GM13977 (cell line): ENCODE results near the gene ZEB1.

Source experiments
- DNase-seq: peaks from one replicate; pipeline ENCODE4 v3.0.0; 2012; ENCODE audit warnings: low spot score
- in situ Hi-C: fragments of 300-500 bp; cut with MboI; formaldehyde crosslinking; loops from one replicate; pipeline ENCODE4 v1.12.0; 2022; ENCODE audit warnings: low sequenced_read_pairs, low pct_unique_long_range_greater_than_20kb, mixed read lengths, inconsistent platforms; ENCODE audit not compliant: unreplicated experiment
- TF ChIP-seq, protein P1 (sequence below): IDR thresholded peaks from 2 replicates; pipeline ENCODE4 v1.5.1; 2012; ENCODE audit warnings: mild to moderate bottlenecking, control low read depth; ENCODE audit not compliant: insufficient read depth; ENCODE audit errors: extremely low read depth, missing control alignments

Gene ZEB1

DNA sequence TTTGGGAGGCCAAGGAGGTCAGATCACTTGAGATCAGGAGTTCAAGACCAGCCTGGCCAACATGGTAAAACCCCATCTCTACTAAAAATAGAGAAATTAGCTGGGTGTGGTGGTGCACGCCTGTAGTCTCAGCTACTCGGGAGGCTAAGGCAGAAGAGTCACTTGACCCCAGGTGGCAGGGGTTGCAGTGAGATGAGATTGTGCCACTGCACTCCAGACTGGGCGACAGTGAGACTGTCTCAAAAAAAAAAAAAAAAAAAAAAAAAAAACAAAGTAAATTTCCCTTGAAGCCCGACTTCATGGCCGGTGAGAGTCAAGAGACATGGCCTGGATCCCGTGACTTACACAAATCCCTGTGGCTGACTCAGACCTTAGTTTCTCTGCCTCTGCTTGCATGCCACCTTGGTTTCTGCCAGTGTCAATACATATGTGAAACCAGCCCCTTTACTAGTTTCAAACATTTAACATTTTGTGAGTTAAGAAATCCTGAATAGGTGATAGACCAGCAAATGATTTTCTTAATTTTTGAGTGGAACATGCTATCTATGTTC is 62.8 kb downstream of the ZEB1 start:
- no peak for DNase-seq
- TF ChIP-seq, protein P1, sequence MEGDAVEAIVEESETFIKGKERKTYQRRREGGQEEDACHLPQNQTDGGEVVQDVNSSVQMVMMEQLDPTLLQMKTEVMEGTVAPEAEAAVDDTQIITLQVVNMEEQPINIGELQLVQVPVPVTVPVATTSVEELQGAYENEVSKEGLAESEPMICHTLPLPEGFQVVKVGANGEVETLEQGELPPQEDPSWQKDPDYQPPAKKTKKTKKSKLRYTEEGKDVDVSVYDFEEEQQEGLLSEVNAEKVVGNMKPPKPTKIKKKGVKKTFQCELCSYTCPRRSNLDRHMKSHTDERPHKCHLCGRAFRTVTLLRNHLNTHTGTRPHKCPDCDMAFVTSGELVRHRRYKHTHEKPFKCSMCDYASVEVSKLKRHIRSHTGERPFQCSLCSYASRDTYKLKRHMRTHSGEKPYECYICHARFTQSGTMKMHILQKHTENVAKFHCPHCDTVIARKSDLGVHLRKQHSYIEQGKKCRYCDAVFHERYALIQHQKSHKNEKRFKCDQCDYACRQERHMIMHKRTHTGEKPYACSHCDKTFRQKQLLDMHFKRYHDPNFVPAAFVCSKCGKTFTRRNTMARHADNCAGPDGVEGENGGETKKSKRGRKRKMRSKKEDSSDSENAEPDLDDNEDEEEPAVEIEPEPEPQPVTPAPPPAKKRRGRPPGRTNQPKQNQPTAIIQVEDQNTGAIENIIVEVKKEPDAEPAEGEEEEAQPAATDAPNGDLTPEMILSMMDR = no peak
- in situ Hi-C loops = no loop called here

DNA sequence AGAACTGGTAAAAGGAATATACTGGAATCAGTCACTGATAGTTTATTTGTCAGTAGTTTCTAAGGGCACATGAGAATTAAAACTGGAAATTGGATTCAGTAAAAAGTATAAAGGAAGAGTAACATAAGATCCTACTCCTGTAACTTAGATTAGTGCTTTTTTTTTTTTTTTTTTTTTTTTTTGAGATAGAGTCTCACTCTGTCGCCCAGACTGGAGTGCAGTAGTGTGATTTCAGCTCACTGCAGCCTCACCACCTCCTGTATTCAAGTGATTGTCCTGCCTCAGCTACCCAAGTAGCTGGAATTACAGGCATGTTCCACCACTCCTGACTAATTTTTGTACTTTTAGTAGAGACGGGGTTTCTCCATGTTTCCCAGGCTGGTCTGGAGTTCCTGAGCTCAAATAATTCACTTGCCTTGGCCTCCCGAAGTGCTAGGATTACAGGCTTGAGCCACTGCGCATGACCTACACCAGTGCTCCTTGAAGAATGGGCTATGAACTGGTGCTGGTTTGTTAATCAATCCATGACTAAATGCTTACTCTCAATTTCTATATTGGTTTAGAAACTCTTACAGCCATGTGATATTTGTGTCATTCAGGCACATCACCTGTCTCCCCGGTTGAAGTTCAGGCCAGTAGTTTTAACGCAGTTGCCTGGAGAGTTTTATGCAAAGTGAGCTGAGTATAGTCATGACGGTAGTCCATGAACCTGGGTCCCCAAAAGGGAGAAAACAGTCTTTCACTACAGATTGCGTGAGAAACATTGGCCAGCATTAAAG is 65.0 kb downstream of the ZEB1 start:
- TF ChIP-seq, protein P1 = no peak
- peak; percentile 53 for DNase-seq
- in situ Hi-C loops = no loop called here

DNA sequence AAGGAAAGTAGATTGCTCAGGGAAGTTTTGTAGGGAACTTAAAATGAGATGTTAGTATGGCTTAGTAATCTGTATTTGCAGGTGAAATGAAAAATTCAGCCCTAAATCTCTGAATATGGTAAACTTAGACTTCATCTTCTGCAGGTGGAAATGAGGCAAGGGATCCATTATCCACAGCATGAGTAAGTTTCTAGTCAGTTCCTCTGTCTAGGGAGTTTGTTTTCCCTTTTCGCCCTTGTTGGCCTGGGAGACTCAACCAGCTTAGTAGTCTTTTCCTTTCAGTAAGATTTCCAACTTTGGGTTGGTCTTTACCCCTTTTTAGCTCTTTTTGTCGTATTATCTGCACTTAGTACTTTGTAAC is 65.6 kb downstream of the ZEB1 start:
- TF ChIP-seq, protein P1 = no peak

DNA sequence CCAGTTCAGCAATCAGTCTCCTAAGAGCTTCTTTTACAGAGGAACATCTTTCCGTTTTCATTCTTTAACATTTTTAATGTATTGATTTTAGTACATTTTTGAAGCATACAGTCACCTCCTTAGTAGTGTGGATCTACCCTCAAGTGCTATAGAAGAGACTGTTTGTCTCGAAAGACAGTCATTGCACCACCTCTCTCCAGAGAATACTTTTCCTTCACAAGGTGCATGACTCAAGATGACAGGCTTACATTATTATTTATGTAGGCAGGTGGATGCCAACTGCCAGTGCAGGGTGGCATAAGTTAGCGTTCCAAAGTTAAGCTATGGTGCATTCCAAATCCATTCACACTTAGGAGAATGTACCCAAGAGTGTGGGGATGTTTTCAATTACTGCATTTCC is 71.8 kb downstream of the ZEB1 start:
- in situ Hi-C loops = no loop called here
- TF ChIP-seq, protein P1 = no peak
- no peak for DNase-seq

More for the DNA sequence above, 65.6 kb downstream of the ZEB1 start:
- DNase-seq = no peak
- in situ Hi-C loops = no loop called here

DNA sequence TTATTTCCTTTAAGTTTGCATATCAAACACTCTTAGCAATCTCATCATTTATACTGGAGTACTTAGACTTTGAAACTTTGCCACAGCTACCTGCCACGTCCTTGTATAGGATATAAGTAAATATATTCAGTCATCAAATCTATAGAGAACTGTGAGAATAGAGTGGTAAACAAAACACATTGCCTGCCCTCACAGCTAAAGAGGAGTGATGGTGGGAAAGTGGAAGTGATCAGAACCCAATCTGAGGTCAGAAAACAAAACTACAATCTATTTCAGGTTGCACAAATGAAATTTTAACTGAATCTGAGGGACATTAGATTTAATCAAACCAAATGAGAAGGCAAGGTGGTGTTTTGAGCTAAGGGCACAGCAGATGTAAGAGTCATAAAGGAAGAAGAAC is 74.8 kb downstream of the ZEB1 start:
- TF ChIP-seq, protein P1 = no peak
- in situ Hi-C loops = no loop called here

DNA sequence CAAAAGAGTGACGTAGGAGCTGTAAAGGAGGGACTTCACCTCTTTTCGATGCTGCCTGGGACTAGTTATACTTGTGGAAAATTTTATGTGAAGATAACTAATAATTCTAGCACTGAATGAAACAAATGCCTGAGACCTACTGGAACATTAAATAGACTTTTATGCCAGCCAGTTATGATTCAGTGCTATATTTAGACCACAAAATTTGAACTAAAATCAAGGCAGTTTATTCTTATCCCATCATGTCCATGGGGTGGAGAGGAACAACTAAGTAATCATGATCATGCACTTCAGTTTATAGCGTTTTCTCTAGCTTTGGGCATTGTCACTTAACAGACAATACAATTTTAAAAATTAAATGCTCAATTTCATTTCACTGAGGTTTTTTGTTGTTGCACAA is 76.7 kb downstream of the ZEB1 start:
- TF ChIP-seq, protein P1 = no peak
- no peak for DNase-seq
- in situ Hi-C loops = no loop called here

More for the DNA sequence above, 74.8 kb downstream of the ZEB1 start:
- no peak for DNase-seq

DNA sequence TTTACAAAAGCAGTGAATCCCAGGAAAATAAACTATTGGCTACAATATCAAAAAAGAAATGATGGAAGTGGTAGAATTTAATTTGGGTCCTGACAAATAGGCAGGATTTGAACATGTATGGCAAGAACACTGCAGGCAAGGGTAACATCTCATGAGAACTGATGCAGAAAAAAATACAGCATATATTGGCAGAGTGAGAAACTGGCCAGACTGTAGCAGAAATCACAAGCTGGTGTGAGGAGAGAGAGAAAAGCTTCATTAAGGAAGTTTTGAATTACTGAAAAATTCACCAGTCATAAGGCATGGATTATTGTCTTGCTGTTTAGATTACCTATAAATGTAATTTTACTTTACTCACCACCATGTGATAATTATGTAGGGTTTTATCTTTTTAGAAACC is 77.4 kb downstream of the ZEB1 start:
- TF ChIP-seq, protein P1 = no peak
- DNase-seq = no peak
- in situ Hi-C loops = no loop called here
